Ishikawa (cell line): Measurements from ENCODE around the gene USP33.

Experiments used
- CEBPB ChIP-seq: IDR thresholded peaks from 2 replicates; pipeline ENCODE4 v1.6.1; 2012
- FOXM1 ChIP-seq: IDR thresholded peaks from 2 replicates; pipeline ENCODE4 v1.6.1; 2012; ENCODE audit warnings: low read depth, borderline replicate concordance
- RAD21 ChIP-seq: IDR thresholded peaks from 2 replicates; pipeline ENCODE4 v1.6.1; 2012; ENCODE audit warnings: low read depth
- TAF1 ChIP-seq: IDR thresholded peaks from 2 replicates; pipeline ENCODE4 v1.6.1; 2012; ENCODE audit warnings: low read depth, mild to moderate bottlenecking
- TCF12 ChIP-seq: IDR thresholded peaks from 2 replicates; pipeline ENCODE4 v1.6.1; 2012; ENCODE audit warnings: low read depth
- YY1 ChIP-seq: IDR thresholded peaks from 2 replicates; pipeline ENCODE4 v1.6.1; 2012; ENCODE audit warnings: low read depth

DNA sequence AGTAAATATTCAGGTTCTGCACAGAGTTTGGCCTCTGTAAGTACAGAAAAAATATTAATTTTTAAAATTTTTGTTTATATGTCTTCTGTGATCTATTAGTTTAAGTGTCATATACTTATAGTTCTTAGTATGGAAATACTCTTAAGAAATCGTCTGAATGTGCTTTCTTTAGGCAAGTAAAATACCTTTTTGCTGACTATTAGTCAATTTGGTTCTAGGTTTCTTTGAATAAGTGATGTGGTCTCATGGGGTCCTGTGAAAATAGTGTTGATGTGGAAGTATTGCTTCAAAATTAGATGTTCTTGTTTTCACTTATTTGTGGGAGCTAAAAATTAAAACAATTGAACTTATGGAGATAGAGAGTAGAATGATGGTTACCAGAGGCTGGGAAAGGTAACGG lies 43.7 kb upstream of the USP33 start:
- no peak for TF ChIP-seq TAF1
- no peak for TF ChIP-seq YY1
- no peak for TF ChIP-seq CEBPB
- TF ChIP-seq RAD21: no peak
- no peak for TF ChIP-seq FOXM1
- TF ChIP-seq TCF12: no peak
